ENCODE results near the gene DYRK4. TPM values are rescaled to one million over a fixed set of nuclear protein-coding genes. Genes with fewer than 3 reads are reported as not detected.

DYRK4 gene
- total RNA-seq, 1 experiment from 2014 or later, result 8.8 TPM

DNA sequence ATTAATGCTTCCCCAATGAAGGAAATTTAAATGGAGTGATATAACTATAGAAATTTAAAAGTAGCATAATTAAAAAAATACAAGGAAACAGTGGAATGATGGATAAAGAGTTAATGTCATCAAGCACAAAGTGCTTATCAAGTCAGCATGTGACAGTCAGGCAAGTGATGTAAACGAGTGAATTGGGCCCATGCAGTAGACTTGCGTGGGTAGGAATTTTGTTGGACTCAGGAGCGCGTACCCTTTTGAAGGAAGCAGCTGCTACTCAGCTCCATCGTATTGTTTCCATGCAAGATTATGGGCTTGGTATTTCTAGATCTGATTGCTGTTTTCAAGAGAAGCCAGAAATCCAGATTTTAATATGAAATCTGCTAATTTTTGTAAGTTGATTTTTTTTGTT, 4.4 kb upstream of the DYRK4 start:
- peaks cover 18% of the 10 kb centered on the region for H3K36me3 Mint-ChIP-seq
- POLR2A ChIA-PET, result no interaction called here

GRCh38 chr12:4558171-4558570, 3.8 kb upstream of the DYRK4 start:
- H3K9me3 Mint-ChIP-seq, result no peaks in the 10 kb centered on the region

More for the DNA sequence above, 4.4 kb upstream of the DYRK4 start:
- no peak for TF ChIP-seq NR2C2 (CRISPR knock-in tag; IDR thresholded peaks at IDR 0.05)
- peaks cover 9% of the 10 kb centered on the region for H3K4me1 Mint-ChIP-seq
- H3K27me3 Mint-ChIP-seq (ENCODE audit: low read depth), result peaks cover 10% of the 10 kb centered on the region
- H3K9me3 Mint-ChIP-seq, result no peaks in the 10 kb centered on the region
- ATAC-seq (no peak), DNase-seq (ENCODE audit: low spot score) (no peak)
- H3K27ac Mint-ChIP-seq, result no peak overlapping the region
- CTCF ChIA-PET, result no interaction called here
- no peak overlapping the region for H3K4me3 Mint-ChIP-seq

More at GRCh38 chr12:4558171-4558570, 3.8 kb upstream of the DYRK4 start:
- ChIA-PET POLR2A (no interaction called here), CTCF (no interaction called here)
- TF ChIP-seq, protein P1, sequence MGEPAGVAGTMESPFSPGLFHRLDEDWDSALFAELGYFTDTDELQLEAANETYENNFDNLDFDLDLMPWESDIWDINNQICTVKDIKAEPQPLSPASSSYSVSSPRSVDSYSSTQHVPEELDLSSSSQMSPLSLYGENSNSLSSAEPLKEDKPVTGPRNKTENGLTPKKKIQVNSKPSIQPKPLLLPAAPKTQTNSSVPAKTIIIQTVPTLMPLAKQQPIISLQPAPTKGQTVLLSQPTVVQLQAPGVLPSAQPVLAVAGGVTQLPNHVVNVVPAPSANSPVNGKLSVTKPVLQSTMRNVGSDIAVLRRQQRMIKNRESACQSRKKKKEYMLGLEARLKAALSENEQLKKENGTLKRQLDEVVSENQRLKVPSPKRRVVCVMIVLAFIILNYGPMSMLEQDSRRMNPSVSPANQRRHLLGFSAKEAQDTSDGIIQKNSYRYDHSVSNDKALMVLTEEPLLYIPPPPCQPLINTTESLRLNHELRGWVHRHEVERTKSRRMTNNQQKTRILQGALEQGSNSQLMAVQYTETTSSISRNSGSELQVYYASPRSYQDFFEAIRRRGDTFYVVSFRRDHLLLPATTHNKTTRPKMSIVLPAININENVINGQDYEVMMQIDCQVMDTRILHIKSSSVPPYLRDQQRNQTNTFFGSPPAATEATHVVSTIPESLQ (CRISPR knock-in tag; IDR thresholded peaks at IDR 0.05), result no peak
- TF ChIP-seq CREM (CRISPR knock-in tag; IDR thresholded peaks at IDR 0.05), result no peak
- TF ChIP-seq, protein P2, sequence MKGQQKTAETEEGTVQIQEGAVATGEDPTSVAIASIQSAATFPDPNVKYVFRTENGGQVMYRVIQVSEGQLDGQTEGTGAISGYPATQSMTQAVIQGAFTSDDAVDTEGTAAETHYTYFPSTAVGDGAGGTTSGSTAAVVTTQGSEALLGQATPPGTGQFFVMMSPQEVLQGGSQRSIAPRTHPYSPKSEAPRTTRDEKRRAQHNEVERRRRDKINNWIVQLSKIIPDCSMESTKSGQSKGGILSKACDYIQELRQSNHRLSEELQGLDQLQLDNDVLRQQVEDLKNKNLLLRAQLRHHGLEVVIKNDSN (CRISPR knock-in tag; IDR thresholded peaks at IDR 0.05), result no peak
- no peak for TF ChIP-seq PREB (CRISPR knock-in tag; IDR thresholded peaks at IDR 0.05; ENCODE audit: borderline replicate concordance)
- TF ChIP-seq, protein P3, sequence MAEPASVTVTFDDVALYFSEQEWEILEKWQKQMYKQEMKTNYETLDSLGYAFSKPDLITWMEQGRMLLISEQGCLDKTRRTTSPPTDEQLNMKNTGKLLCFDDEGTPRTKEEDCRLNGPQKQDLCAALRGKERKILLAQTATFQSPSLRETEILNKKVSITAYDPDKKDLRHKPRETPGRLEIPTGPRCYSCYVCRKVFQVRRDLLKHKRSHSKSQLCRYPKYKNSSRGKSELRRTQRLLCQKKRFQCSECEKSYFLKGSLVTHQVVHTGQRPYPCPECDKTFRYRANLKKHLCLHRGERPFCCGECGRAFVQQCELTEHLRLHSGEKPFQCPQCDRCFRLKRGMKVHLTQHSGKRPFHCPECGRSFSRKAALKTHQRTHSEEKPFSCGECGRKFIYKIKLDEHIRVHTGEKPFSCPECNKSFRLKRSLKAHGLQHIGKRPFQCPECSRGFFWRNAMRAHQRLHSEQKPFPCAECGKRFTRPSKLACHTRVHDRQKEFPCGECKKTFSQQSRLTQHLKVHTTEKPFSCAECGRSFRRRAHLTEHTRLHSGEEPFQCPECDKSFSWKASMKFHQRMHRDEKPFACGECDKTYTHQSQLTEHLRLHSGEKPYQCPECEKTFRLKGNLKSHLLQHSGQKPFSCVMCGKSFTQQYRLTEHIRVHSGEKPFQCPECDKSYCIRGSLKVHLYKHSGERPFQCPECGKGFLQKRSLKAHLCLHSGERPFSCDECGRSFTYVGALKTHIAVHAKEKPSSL (CRISPR knock-in tag; conservative IDR thresholded peaks at IDR 0.05), result no peak
- no peak for TF ChIP-seq KAT7 (CRISPR knock-in tag; IDR thresholded peaks at IDR 0.05; ENCODE audit: borderline replicate concordance)
- no peak for TF ChIP-seq ZSCAN18 (CRISPR knock-in tag; IDR thresholded peaks at IDR 0.05)
- no peak for TF ChIP-seq ZMAT4 (CRISPR knock-in tag; IDR thresholded peaks at IDR 0.05)
- TF ChIP-seq FOXP1 (CRISPR knock-in tag; IDR thresholded peaks at IDR 0.05; ENCODE audit: borderline replicate concordance), result no peak
- TF ChIP-seq EMX1 (CRISPR knock-in tag; IDR thresholded peaks at IDR 0.05), result no peak
- no peak for TF ChIP-seq ESRRA (CRISPR knock-in tag; IDR thresholded peaks at IDR 0.05; ENCODE audit: borderline replicate concordance)
- TF ChIP-seq, protein P4, sequence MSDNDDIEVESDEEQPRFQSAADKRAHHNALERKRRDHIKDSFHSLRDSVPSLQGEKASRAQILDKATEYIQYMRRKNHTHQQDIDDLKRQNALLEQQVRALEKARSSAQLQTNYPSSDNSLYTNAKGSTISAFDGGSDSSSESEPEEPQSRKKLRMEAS (CRISPR knock-in tag; IDR thresholded peaks at IDR 0.05), result no peak
- ATAC-seq (no peak), DNase-seq (ENCODE audit: low spot score) (no peak)
- Mint-ChIP-seq H3K27ac (no peak overlapping the region), H3K4me3 (no peak overlapping the region), H3K27me3 (ENCODE audit: low read depth) (peaks cover 16% of the 10 kb centered on the region), H3K4me1 (peaks cover 9% of the 10 kb centered on the region), H3K36me3 (peaks cover 15% of the 10 kb centered on the region)
